Panc1 (cell line): ENCODE measurements around the gene SH2B2. TPM values are rescaled to one million over a fixed set of nuclear protein-coding genes. Genes with fewer than 3 reads are reported as not detected.

Experiments used
- ATAC-seq: fragments of 200-7000 bp; cut with Tn5 transposase; 2 replicates; pipeline ENCODE4 v1.9.1; 2020; ENCODE audit warnings: mild to moderate bottlenecking, moderate library complexity
- BruUV-seq: library from RNA; stranded (reverse); fragments of 400-500 nt; replicated peaks from 2 replicates; lab custom pipeline; 2021; lab: Mats Ljungman, UMichigan
- CTCF ChIA-PET: fragments of 300-600 bp; sonication (Branson Sonifier 250); formaldehyde crosslinking; loops from one replicate; lab custom pipeline; 2022; ENCODE audit warnings: antibody characterized with exemption; lab: Charles Lee
- POLR2A ChIA-PET: fragments of 300-600 bp; sonication (Branson Sonifier 250); formaldehyde crosslinking; loops from one replicate; lab custom pipeline; 2022; ENCODE audit warnings: antibody characterized with exemption; lab: Charles Lee
- DNase-seq: peaks from one replicate; pipeline ENCODE4 v3.0.0-alpha.2; 2010; ENCODE audit warnings: low read depth, low spot score
- H3K27ac ChIP-seq: 2 replicates; pipeline ENCODE4 v1.5.1; 2011; ENCODE audit warnings: mild to moderate bottlenecking, low read length, inconsistent platforms
- H3K27me3 ChIP-seq: fragments of 200-500 bp; sonication (Bioruptor generic); 2 replicates; pipeline ENCODE4 v1.6.0; 2014; ENCODE audit warnings: low read length, inconsistent platforms; ENCODE audit not compliant: control insufficient read depth, insufficient read depth
- H3K36me3 ChIP-seq: fragments of 200-500 bp; sonication (Bioruptor generic); 2 replicates; pipeline ENCODE4 v1.5.1; 2014; ENCODE audit warnings: inconsistent platforms, mild to moderate bottlenecking, low read length, moderate library complexity; ENCODE audit not compliant: control insufficient read depth, insufficient read depth
- H3K4me1 ChIP-seq: 2 replicates; pipeline ENCODE4 v1.5.1; 2011; ENCODE audit warnings: inconsistent platforms, mild to moderate bottlenecking, low read length, moderate library complexity; ENCODE audit not compliant: control insufficient read depth, insufficient read depth
- H3K4me3 ChIP-seq, 2 experiments: 2 replicates each; pipeline ENCODE4 v1.5.1; 2011 to 2012; ENCODE audit warnings: low read depth in 2 of 2, low read length in 2 of 2, mild to moderate bottlenecking in 2 of 2, inconsistent platforms in 1 of 2, moderate library complexity in 1 of 2
- H3K9me3 ChIP-seq: fragments of 200-500 bp; sonication (Bioruptor generic); 2 replicates; pipeline ENCODE4 v1.5.1; 2014; ENCODE audit warnings: low read depth, mild to moderate bottlenecking, inconsistent platforms, low read length, moderate library complexity; ENCODE audit not compliant: control insufficient read depth, insufficient read depth
- POLR2AphosphoS5 ChIP-seq: IDR thresholded peaks from 2 replicates; pipeline ENCODE4 v1.6.1; 2012; ENCODE audit warnings: mild to moderate bottlenecking, low read depth, low read length, moderate library complexity
- REST ChIP-seq, 2 experiments: IDR thresholded peaks; 2 replicates each; pipeline ENCODE4 v1.6.1; 2011 to 2012; ENCODE audit warnings: low read depth in 2 of 2, control low read depth in 1 of 2, low read length in 1 of 2, mild to moderate bottlenecking in 1 of 2, moderate library complexity in 1 of 2; ENCODE audit not compliant: insufficient read depth in 1 of 2
- SIN3A ChIP-seq: IDR thresholded peaks from 2 replicates; pipeline ENCODE4 v1.6.1; 2012; ENCODE audit warnings: low read depth, mild to moderate bottlenecking, low read length, moderate library complexity, borderline replicate concordance; ENCODE audit not compliant: insufficient read depth
- TCF7L2 ChIP-seq: IDR thresholded peaks from 2 replicates; pipeline ENCODE4 v1.6.1; 2011; ENCODE audit warnings: mild to moderate bottlenecking, low read depth, low read length, inconsistent platforms
- in situ Hi-C: cut with HindIII; loops from 2 replicates; pipeline ENCODE4 v1.10.0; 2016; ENCODE audit warnings: low sequenced_read_pairs, low pct_unique_long_range_greater_than_20kb
- intact Hi-C: fragments of 100-400 bp; cut with micrococcal nuclease; formaldehyde crosslinking; loops from one replicate; pipeline ENCODE4 v1.10.0; 2022; ENCODE audit not compliant: unreplicated experiment
- total RNA-seq: library from RNA; stranded (reverse); gene quantifications from one replicate; pipeline ENCODE4 v1.2.1, GENCODE V29; 2021; ENCODE audit not compliant: unreplicated experiment
- TF ChIP-seq, protein P1 (sequence below): fragments of 450-650 bp; IDR thresholded peaks from 2 replicates; pipeline ENCODE4 v1.5.1; 2017; ENCODE audit warnings: mild to moderate bottlenecking

The SH2B2 gene
- total RNA-seq, 1 experiment from 2014 or later, result 2.8 TPM

GRCh38 chr7:102258073-102258748 lies 28.5 kb upstream of the SH2B2 start:
- Histone ChIP-seq H3K36me3 (no peaks in the 10 kb centered on the region), H3K4me3 (no peak overlapping the region), H3K27me3 (no peaks in the 10 kb centered on the region), H3K4me1 (no peaks in the 10 kb centered on the region), H3K9me3 (no peaks in the 10 kb centered on the region), H3K27ac (no peak overlapping the region)
- ATAC-seq (no peak), DNase-seq (no peak)
- in situ Hi-C loops (no loop called here), intact Hi-C loops (no loop called here)
- BruUV-seq, result no TSS peak
- TF ChIP-seq POLR2AphosphoS5, result no peak
- no peak for TF ChIP-seq SIN3A
- TF ChIP-seq TCF7L2, result no peak
- TF ChIP-seq REST (IDR thresholded peaks at IDR 0.05; ENCODE audit: insufficient read depth in 1 of 2, low read depth in 2 of 2, low read length in 1 of 2), result no peak
- ChIA-PET CTCF (no interaction called here), POLR2A (no interaction called here)

DNA sequence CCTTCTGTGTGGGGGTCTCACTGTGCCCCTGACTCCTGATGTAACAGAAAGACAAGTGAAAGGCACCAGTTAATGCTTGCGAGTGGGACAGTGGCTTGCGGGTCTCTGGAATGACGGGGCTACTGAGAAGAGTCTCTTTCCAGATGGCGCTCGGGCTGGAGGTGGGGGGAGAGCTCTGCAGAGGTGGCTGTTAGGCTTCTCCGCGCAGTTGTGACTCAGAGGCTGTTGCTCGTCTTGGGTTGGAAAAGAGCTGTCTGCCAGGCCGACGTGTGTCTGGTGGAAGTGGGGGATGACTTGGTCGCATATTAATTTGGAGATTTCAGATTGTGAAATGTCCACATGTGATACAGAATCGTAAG lies 27.9 kb upstream of the SH2B2 start:
- in situ Hi-C loops, result no loop called here
- no TSS peak for BruUV-seq

More for the DNA sequence above, 27.9 kb upstream of the SH2B2 start:
- DNase-seq, result no peak
- no peak overlapping the region for H3K27ac ChIP-seq
- H3K9me3 ChIP-seq, result no peaks in the 10 kb centered on the region
- H3K4me3 ChIP-seq, result no peak overlapping the region
- TF ChIP-seq, protein P1, sequence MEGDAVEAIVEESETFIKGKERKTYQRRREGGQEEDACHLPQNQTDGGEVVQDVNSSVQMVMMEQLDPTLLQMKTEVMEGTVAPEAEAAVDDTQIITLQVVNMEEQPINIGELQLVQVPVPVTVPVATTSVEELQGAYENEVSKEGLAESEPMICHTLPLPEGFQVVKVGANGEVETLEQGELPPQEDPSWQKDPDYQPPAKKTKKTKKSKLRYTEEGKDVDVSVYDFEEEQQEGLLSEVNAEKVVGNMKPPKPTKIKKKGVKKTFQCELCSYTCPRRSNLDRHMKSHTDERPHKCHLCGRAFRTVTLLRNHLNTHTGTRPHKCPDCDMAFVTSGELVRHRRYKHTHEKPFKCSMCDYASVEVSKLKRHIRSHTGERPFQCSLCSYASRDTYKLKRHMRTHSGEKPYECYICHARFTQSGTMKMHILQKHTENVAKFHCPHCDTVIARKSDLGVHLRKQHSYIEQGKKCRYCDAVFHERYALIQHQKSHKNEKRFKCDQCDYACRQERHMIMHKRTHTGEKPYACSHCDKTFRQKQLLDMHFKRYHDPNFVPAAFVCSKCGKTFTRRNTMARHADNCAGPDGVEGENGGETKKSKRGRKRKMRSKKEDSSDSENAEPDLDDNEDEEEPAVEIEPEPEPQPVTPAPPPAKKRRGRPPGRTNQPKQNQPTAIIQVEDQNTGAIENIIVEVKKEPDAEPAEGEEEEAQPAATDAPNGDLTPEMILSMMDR, result no peak
- TF ChIP-seq SIN3A (no peak), REST (IDR thresholded peaks at IDR 0.05; ENCODE audit: insufficient read depth in 1 of 2, low read depth in 2 of 2, low read length in 1 of 2) (no peak), TCF7L2 (no peak), POLR2AphosphoS5 (no peak)
- ChIA-PET POLR2A (no interaction called here), CTCF (interaction anchor here (0.6 kb wide), 1 partner anchor 425 kb away, joined by 4 read pairs; no protein-coding TSS in a partner anchor)
- intact Hi-C loops, result no loop called here
- H3K27me3 ChIP-seq, result no peaks in the 10 kb centered on the region
- no peak for ATAC-seq
- H3K36me3 ChIP-seq, result no peaks in the 10 kb centered on the region
- no peaks in the 10 kb centered on the region for H3K4me1 ChIP-seq
